HUES6 (cell line): ENCODE results near the gene PDLIM1.
A peak's percentile ranks its signal among the peaks of the same experiment; 100 is the strongest.

Source experiments
- H3K27ac ChIP-seq: 2 replicates; pipeline ENCODE4 v1.7.0; 2013; ENCODE audit warnings: low read depth, mild to moderate bottlenecking, low read length, inconsistent platforms
- H3K27me3 ChIP-seq: 2 replicates; pipeline ENCODE4 v1.6.1; 2013; ENCODE audit warnings: low read length; ENCODE audit not compliant: control insufficient read depth, insufficient read depth
- H3K36me3 ChIP-seq: 2 replicates; pipeline ENCODE4 v1.6.1; 2013; ENCODE audit warnings: low read length; ENCODE audit not compliant: control insufficient read depth, insufficient read depth
- H3K4me1 ChIP-seq: 2 replicates; pipeline ENCODE4 v1.6.1; 2013; ENCODE audit warnings: low read length; ENCODE audit not compliant: control insufficient read depth, insufficient read depth
- H3K4me3 ChIP-seq: 2 replicates; pipeline ENCODE4 v1.5.1; 2013; ENCODE audit warnings: low read depth, low read length
- H3K9ac ChIP-seq: one replicate; pipeline ENCODE4 v1.6.1; 2013; ENCODE audit warnings: mild to moderate bottlenecking, low read length
- H3K9me3 ChIP-seq: 2 replicates; pipeline ENCODE4 v1.6.1; 2013; ENCODE audit warnings: low read depth, low read length; ENCODE audit not compliant: control insufficient read depth, insufficient read depth

PDLIM1 gene

GRCh38 chr10:95248989-95249388, 41.8 kb downstream of the PDLIM1 start:
- Histone ChIP-seq H3K36me3 (peaks cover 70% of the 10 kb centered on the region), H3K27ac (no peak overlapping the region), H3K4me1 (peaks cover 23% of the 10 kb centered on the region), H3K4me3 (no peak overlapping the region), H3K27me3 (no peaks in the 10 kb centered on the region), H3K9me3 (no peaks in the 10 kb centered on the region), H3K9ac (no peak overlapping the region)

DNA sequence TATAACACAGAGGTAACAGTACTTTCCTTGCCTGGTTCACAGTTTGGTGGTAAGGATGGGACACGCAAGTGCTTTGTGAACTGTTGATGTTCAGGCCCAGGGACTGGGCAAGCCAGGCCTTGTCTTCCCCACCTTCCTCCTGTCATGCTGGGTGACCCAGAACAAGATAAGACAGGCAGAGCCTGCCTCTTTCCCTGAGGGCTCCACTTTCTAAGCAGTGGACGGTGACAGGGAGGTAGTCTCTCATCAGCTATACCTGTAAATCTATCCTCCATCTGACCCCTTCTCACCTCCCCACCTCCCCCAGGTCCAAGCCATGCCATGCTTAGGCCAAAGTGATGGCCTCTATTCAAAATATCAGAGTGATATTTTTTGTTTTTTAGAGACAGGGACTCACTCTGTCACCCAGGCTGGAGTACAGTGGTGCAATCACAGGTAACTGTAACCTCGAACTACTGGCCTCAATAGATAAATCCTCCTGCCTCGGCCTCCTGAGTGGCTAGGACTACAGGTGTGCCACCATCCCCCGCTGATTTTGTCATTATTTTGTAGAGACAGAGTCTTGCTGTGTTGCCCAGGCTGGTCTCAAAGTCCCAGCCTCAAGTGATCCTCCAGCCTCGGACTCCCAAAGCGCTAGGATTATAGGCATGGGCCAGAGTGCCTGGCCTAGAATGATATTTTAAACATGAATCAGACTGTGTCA, 42.8 kb downstream of the PDLIM1 start:
- H3K9me3 ChIP-seq: no peaks in the 10 kb centered on the region
- no peaks in the 10 kb centered on the region for H3K27me3 ChIP-seq
- H3K9ac ChIP-seq: no peak overlapping the region
- H3K27ac ChIP-seq: no peak overlapping the region
- peaks cover 23% of the 10 kb centered on the region for H3K4me1 ChIP-seq
- H3K36me3 ChIP-seq: peaks cover 75% of the 10 kb centered on the region
- H3K4me3 ChIP-seq: no peak overlapping the region

DNA sequence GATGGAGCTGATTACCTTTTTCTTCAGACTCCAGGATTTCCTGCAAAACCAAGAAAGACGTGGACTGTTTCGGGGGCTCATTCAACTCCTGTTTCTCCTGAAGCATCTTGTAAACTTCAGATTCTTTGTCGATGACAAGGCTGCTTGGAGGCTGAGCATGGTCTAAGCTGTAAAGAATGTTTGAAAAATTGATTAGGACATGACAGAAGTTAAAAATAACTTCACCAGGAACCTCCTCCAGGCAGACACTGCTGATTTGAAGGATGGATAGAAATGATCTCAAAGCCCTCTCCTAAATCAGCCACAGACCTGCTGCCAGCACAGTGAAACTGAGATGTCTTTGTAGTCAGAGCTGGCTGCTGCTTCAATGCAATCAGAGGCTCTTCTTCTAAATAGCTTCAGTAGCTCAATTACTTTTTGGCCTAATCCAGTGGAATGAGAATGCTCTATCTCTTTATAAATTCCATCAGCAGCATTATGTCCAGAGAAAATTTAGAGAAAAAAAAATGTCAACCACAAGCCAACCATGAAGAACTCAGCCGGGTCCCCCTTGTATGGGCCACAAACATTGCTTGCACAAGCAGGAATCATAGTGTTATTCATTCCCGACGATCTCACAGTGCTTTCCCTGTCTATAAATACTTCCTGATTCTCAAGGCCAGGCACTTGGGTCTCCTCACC, 43.5 kb downstream of the PDLIM1 start:
- Histone ChIP-seq H3K4me1 (peaks cover 27% of the 10 kb centered on the region), H3K9ac (peak overlapping the region; percentile 6)

GRCh38 chr10:95246582-95247051, 44.2 kb downstream of the PDLIM1 start:
- H3K36me3 ChIP-seq: peaks cover 75% of the 10 kb centered on the region
- H3K4me1 ChIP-seq: peaks cover 27% of the 10 kb centered on the region
- no peak overlapping the region for H3K27ac ChIP-seq
- H3K4me3 ChIP-seq: no peak overlapping the region
- H3K9me3 ChIP-seq: no peaks in the 10 kb centered on the region
- H3K27me3 ChIP-seq: no peaks in the 10 kb centered on the region
- H3K9ac ChIP-seq: no peak overlapping the region

More for the DNA sequence above, 43.5 kb downstream of the PDLIM1 start:
- Histone ChIP-seq H3K9me3 (no peaks in the 10 kb centered on the region), H3K27ac (no peak overlapping the region), H3K4me3 (no peak overlapping the region), H3K36me3 (peaks cover 76% of the 10 kb centered on the region), H3K27me3 (no peaks in the 10 kb centered on the region)

DNA sequence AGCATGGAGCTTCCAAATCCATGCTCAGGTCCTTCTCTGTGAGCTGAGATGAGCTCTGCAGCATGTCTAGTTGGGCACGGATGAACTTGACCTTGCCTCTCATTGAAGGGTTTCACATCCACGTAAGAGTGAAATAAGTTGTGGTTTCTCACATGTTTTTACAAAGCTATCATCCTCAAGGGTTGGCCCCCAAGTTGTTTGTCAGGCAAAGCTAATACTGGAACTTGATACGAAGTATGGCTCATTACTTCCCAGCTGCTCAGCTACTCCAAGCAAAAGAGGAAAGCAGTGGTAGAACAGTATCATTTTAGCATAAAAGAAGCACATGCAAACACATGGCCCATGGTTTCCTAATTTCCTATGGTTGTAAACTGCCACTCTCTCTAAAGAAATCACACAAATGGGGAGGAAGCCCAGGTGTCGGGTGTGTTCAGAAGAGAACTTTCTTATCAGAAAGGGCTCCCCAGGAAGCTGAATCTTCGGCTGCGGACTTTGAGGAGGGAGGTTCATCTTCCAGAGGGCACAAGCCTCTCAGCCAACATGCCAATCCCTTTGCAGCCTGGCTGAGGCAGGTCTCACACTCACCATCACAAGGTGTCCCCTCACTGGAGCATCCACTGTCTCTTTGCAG, 45.3 kb downstream of the PDLIM1 start:
- H3K36me3 ChIP-seq: peaks cover 79% of the 10 kb centered on the region
- no peak overlapping the region for H3K27ac ChIP-seq
- no peak overlapping the region for H3K9ac ChIP-seq
- H3K9me3 ChIP-seq: no peaks in the 10 kb centered on the region
- H3K4me1 ChIP-seq: peaks cover 27% of the 10 kb centered on the region
- no peak overlapping the region for H3K4me3 ChIP-seq
- no peaks in the 10 kb centered on the region for H3K27me3 ChIP-seq

DNA sequence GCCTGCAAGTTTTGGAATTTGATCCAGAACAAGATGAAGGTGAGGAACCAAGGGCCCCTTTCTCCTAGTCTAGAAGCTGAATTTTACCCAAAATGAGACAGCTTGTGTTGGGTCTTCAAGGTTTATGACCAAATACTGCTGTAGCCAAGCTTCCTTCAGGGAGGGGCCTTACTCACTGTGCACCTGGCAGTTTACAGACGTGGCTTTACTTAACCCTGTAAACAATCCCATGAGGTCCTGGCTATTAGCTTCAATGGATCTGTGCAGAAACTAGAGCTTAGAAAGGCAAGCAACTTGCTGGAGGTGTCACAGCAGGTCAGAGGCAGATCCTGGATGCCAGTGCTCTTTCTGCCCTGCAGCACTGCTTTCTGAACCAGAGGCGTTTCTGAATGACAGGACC, 46.7 kb downstream of the PDLIM1 start:
- H3K27ac ChIP-seq: no peak overlapping the region; the same call in 1 of the 2 replicates
- H3K4me3 ChIP-seq: no peak overlapping the region
- H3K27me3 ChIP-seq: no peaks in the 10 kb centered on the region
- H3K4me1 ChIP-seq: peaks cover 19% of the 10 kb centered on the region
- peaks cover 5% of the 10 kb centered on the region; the same call in 1 of the 2 replicates for H3K9me3 ChIP-seq
- no peak overlapping the region for H3K9ac ChIP-seq
- peaks cover 82% of the 10 kb centered on the region for H3K36me3 ChIP-seq

DNA sequence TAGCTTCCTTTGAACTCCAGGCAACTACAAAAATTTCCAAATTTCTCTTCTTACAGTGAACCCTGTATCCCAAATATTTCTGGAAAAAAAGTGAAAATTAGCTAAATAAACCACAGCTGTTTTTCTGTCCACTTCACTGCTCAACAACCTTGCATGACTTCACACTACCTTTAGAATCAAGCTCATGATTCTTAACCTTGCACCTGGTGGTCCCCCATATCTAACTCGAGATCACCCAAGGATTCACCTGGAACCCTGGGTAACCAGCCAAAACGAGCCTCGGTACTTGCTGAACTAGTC, 47.5 kb downstream of the PDLIM1 start:
- peaks cover 5% of the 10 kb centered on the region; the same call in 1 of the 2 replicates for H3K9me3 ChIP-seq
- peaks cover 82% of the 10 kb centered on the region for H3K36me3 ChIP-seq

GRCh38 chr10:95242581-95243317, 48.1 kb downstream of the PDLIM1 start:
- H3K9ac ChIP-seq: no peak overlapping the region
- peaks cover 16% of the 10 kb centered on the region for H3K4me1 ChIP-seq
- H3K27me3 ChIP-seq: no peaks in the 10 kb centered on the region
- H3K27ac ChIP-seq: no peak overlapping the region
- no peak overlapping the region for H3K4me3 ChIP-seq
- peaks cover 84% of the 10 kb centered on the region for H3K36me3 ChIP-seq
- H3K9me3 ChIP-seq: peaks cover 5% of the 10 kb centered on the region; the same call in 1 of the 2 replicates

More for the DNA sequence above, 47.5 kb downstream of the PDLIM1 start:
- Histone ChIP-seq H3K4me3 (no peak overlapping the region), H3K27me3 (no peaks in the 10 kb centered on the region), H3K4me1 (peaks cover 19% of the 10 kb centered on the region), H3K9ac (no peak overlapping the region), H3K27ac (no peak overlapping the region)

- Histone ChIP-seq H3K4me1 (peaks cover 7% of the 10 kb centered on the region; the same call in 1 of the 2 replicates), H3K9ac (no peak overlapping the region), H3K4me3 (no peak overlapping the region), H3K36me3 (peaks cover 84% of the 10 kb centered on the region), H3K27ac (no peak overlapping the region; the same call in 1 of the 2 replicates), H3K9me3 (peaks cover 5% of the 10 kb centered on the region; the same call in 1 of the 2 replicates), H3K27me3 (no peaks in the 10 kb centered on the region)
These were observed 49.3 kb downstream of the PDLIM1 start for GRCh38 chr10:95241533-95241932.

GRCh38 chr10:95240811-95241210, 50.0 kb downstream of the PDLIM1 start:
- Histone ChIP-seq H3K9ac (no peak overlapping the region), H3K36me3 (peaks cover 85% of the 10 kb centered on the region), H3K9me3 (peaks cover 5% of the 10 kb centered on the region; the same call in 1 of the 2 replicates), H3K4me3 (no peak overlapping the region), H3K4me1 (peaks cover 14% of the 10 kb centered on the region; the same call in 1 of the 2 replicates), H3K27me3 (no peaks in the 10 kb centered on the region), H3K27ac (no peak overlapping the region; the same call in 1 of the 2 replicates)
